ENCODE results near the gene MYO10.

Gene MYO10

GRCh38 chr5:16943846-16944678, 8.0 kb upstream of the MYO10 start:
- no peak for DNase-seq (ENCODE audit: low read depth)

GRCh38 chr5:16937503-16938161, 1.5 kb upstream of the MYO10 start:
- DNase-seq (ENCODE audit: low read depth), result no peak

- no peak for DNase-seq (ENCODE audit: low read depth)
Observed at GRCh38 chr5:16936989-16937438, 926 bp upstream of the MYO10 start.

- DNase-seq (ENCODE audit: low read depth), result no peak
Observed at GRCh38 chr5:16935231-16936149, 598 bp downstream of the MYO10 start.

- no peak for DNase-seq (ENCODE audit: low read depth)
Observed at GRCh38 chr5:16934677-16935153, 1.4 kb downstream of the MYO10 start.

- DNase-seq (ENCODE audit: low read depth), result peak; percentile 50
Observed at GRCh38 chr5:16934123-16934522, 2.0 kb downstream of the MYO10 start.

GRCh38 chr5:16933337-16933736, 2.8 kb downstream of the MYO10 start:
- DNase-seq (ENCODE audit: low read depth), result no peak

- no peak for DNase-seq (ENCODE audit: low read depth)
Observed at GRCh38 chr5:16932401-16932800, 3.7 kb downstream of the MYO10 start.

- DNase-seq (ENCODE audit: low read depth), result no peak
Observed at GRCh38 chr5:16931334-16932110, 4.6 kb downstream of the MYO10 start.

- DNase-seq (ENCODE audit: low read depth), result no peak
Observed at GRCh38 chr5:16930496-16930895, 5.6 kb downstream of the MYO10 start.

GRCh38 chr5:16929831-16930230, 6.3 kb downstream of the MYO10 start:
- DNase-seq (ENCODE audit: low read depth), result no peak

GRCh38 chr5:16929347-16929746, 6.7 kb downstream of the MYO10 start:
- DNase-seq (ENCODE audit: low read depth), result no peak

GRCh38 chr5:16927613-16928012, 8.5 kb downstream of the MYO10 start:
- DNase-seq (ENCODE audit: low read depth), result no peak

- no peak for DNase-seq (ENCODE audit: low read depth)
Observed at GRCh38 chr5:16926417-16926816, 9.7 kb downstream of the MYO10 start.

GRCh38 chr5:16924206-16924605, 11.9 kb downstream of the MYO10 start:
- no peak for DNase-seq (ENCODE audit: low read depth)

- no peak for DNase-seq (ENCODE audit: low read depth)
Observed at GRCh38 chr5:16922430-16922829, 13.7 kb downstream of the MYO10 start.

- no peak for DNase-seq (ENCODE audit: low read depth)
Observed at GRCh38 chr5:16921211-16921610, 14.9 kb downstream of the MYO10 start.

- DNase-seq (ENCODE audit: low read depth), result no peak
Observed at GRCh38 chr5:16920109-16920816, 15.8 kb downstream of the MYO10 start.

- DNase-seq (ENCODE audit: low read depth), result no peak
Observed at GRCh38 chr5:16918891-16919671, 17.0 kb downstream of the MYO10 start.

- no peak for DNase-seq (ENCODE audit: low read depth)
Observed at GRCh38 chr5:16918156-16918555, 17.9 kb downstream of the MYO10 start.

All from activated T-cell treated with anti-CD3 and anti-CD28 coated beads for 48 hours (primary cell).